IPS-18a (cell line): Measurements from ENCODE around the gene ZNF566.
A peak's percentile ranks its signal among the peaks of the same experiment; 100 is the strongest.
"Not testable (repeated sequence)": the region's sequence is repeated elsewhere in the genome, so short reads cannot be mapped to it uniquely, and the experiment has no call there.

Experiments
- H3K27ac ChIP-seq: one replicate; pipeline ENCODE4 v1.5.1; 2013; ENCODE audit warnings: low read length
- H3K27me3 ChIP-seq: one replicate; pipeline ENCODE4 v1.6.1; 2013; ENCODE audit warnings: mild to moderate bottlenecking, low read length; ENCODE audit not compliant: control insufficient read depth, insufficient read depth
- H3K36me3 ChIP-seq: one replicate; pipeline ENCODE4 v1.6.1; 2013; ENCODE audit warnings: low read depth, low read length; ENCODE audit not compliant: control insufficient read depth
- H3K4me1 ChIP-seq: one replicate; pipeline ENCODE4 v1.6.1; 2013; ENCODE audit warnings: low read depth, low read length; ENCODE audit not compliant: control insufficient read depth
- H3K4me3 ChIP-seq: one replicate; pipeline ENCODE4 v1.5.1; 2013; ENCODE audit warnings: low read length
- H3K9ac ChIP-seq: one replicate; pipeline ENCODE4 v1.6.1; 2013; ENCODE audit warnings: mild to moderate bottlenecking, low read length, moderate library complexity
- H3K9me3 ChIP-seq: one replicate; pipeline ENCODE4 v1.6.1; 2013; ENCODE audit warnings: low read depth, low read length; ENCODE audit not compliant: control insufficient read depth

Gene ZNF566

DNA sequence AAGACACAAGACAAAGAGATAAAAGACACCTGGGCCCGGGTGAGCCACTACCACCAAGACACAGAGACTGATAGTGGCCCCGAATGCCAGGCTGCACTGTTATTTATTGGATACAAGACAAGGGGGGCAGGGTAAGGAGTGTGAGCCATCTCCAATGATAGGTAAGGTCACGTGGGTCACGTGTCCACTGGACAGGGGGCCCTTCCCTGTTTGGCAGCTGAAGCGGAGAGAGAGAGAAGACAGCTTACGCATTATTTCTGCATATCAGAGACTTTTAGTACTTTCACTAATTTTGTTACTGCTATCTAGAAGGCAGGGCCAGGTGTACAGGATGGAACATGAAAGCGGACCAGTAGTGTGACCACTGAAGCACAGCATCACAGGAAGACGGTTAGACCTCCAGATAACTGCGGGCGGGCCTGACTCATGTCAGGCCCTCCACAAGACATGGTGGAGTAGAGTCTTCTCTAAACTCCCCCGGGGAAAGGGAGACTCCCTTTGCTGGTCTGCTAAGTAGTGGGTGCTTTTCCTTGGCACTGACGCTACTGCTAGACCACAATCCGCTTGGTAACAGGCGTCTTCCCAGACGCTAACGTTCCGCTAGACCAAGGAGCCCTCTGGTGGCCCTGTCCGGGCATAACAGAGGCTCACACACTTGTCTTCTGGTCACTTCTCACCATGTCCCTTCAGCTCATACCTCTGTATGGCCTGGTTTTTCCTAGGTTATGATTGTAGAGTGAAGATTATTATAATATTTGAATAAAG, 3.5 kb upstream of the ZNF566 start:
- not testable (repeated sequence) for H3K9ac ChIP-seq, H3K36me3 ChIP-seq, H3K4me1 ChIP-seq, H3K4me3 ChIP-seq, H3K9me3 ChIP-seq, H3K27me3 ChIP-seq, H3K27ac ChIP-seq

DNA sequence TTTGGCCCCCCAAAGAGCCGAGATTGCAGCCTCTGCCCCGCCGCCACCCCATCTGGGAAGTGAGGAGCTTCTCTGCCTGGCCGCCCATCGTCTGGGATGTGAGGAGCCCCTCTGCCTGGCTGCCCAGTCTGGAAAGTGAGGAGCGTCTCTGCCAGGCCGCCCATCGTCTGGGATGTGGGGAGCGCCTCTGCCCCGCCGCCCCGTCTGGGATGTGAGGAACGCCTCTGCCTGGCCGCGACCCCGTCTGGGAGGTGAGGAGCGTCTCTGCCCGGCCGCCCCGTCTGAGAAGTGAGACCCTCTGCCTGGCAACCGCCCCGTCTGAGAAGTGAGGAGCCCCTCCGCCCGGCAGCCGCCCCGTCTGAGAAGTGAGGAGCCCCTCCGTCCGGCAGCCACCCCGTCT, 1.5 kb upstream of the ZNF566 start:
- H3K4me1 ChIP-seq, H3K9ac ChIP-seq, H3K4me3 ChIP-seq, H3K9me3 ChIP-seq, H3K36me3 ChIP-seq, H3K27me3 ChIP-seq, H3K27ac ChIP-seq: not testable (repeated sequence)

DNA sequence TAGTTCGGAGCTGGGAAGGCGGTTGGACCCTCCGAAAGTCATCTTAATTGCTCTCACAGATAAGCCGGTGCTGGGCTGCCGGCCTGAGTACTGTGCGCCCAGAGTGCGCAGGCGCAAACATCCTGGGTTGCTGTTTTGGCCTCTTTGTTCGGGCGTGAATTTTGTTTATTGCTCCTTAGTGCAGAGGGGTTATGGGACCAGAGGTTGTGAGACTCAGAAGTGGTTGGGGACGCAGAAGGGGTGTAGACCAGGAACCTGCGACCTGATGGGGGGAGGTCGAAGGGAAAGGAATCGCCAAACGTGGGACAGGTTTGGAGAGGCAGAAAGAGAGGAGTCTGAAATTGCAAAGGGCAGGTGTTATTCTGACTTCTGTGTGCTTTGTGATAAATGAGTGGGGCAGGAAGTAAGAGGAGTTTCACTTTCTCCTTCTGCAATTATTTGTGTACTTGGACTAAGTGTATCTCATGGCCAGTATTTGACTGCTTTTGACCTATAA, 607 bp upstream of the ZNF566 start:
- peak overlapping the region; percentile 89 for H3K9ac ChIP-seq
- H3K4me1 ChIP-seq: no peaks in the 10 kb centered on the region
- H3K9me3 ChIP-seq: peaks cover 5% of the 10 kb centered on the region
- peak overlapping the region; percentile 89 for H3K27ac ChIP-seq
- no peaks in the 10 kb centered on the region for H3K36me3 ChIP-seq
- H3K27me3 ChIP-seq: no peaks in the 10 kb centered on the region
- H3K4me3 ChIP-seq: peak overlapping the region; percentile 96

DNA sequence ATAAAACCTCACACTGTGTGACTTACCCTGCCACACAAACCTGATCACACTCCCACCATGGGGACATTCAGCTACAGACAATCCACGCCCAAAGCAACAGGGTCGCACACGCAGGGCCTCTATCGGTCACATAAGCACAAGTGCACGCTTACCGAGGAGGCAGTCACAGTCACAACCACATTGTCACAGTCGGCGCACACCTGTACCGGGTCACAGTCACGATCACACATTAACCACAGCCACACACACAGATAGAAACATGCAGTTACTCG, 579 bp downstream of the ZNF566 start:
- Histone ChIP-seq H3K4me1 (no peaks in the 10 kb centered on the region), H3K27ac (peak overlapping the region; percentile 71), H3K4me3 (peak overlapping the region; percentile 96), H3K36me3 (no peaks in the 10 kb centered on the region), H3K9me3 (peaks cover 5% of the 10 kb centered on the region), H3K9ac (peak overlapping the region; percentile 89), H3K27me3 (no peaks in the 10 kb centered on the region)

DNA sequence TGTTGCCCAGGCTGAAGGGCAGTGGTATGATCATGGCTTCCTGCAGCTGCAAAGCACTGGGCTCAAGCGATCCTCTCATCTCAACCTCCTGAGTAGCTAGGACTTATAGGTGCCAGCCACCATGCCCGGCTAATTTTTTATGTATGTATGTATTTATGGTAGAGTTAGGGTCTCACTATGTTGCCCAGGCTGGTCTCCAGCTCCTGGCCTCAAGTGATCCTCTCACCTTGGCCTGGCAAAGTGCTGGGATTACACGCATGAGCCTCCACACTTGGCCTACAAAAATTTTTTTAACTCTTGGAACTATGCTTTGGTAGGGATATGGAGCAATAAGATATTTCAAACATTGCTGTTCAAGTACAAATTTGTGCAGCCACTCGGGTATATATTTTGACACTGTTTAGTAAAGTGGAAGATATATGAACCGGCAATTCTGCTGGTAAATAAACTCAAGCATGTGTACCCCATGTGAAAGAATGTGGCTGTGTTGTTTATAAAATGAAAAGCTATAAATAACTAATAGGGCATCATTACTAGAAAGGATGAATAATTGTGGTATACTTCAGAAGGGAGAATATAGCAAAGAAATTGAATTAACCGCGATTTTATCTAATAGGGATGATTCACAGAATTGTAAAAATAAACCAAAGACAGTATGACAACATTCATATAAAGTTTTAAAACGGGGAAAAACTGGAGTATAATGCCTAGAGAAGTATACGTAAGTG, 1.1 kb downstream of the ZNF566 start:
- H3K36me3 ChIP-seq: no peaks in the 10 kb centered on the region
- peak overlapping the region; percentile 89 for H3K9ac ChIP-seq
- H3K4me3 ChIP-seq: peak overlapping the region; percentile 96
- no peaks in the 10 kb centered on the region for H3K27me3 ChIP-seq
- peaks cover 5% of the 10 kb centered on the region for H3K9me3 ChIP-seq
- peak overlapping the region; percentile 71 for H3K27ac ChIP-seq
- no peaks in the 10 kb centered on the region for H3K4me1 ChIP-seq

DNA sequence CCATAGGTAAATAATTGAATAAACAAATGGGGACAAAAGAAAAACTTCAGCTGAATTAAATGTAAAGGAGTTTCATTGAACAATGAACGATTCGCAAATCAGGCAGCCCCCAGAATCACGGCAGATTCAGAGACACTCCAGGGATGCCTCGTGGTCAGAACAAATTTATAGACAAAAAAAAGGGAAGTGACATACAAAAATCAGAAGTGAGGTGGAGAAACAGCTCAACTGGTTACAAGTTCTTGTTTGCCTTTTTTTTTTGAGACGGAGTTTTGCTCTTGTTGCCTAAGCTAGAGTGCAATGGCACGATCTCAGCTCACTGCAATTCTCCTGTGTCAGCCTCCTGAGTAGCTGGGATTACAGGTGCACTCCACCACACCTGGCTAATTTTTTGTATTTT, 5.7 kb downstream of the ZNF566 start:
- H3K9ac ChIP-seq: no peak overlapping the region
- no peak overlapping the region for H3K4me3 ChIP-seq
- no peaks in the 10 kb centered on the region for H3K4me1 ChIP-seq
- H3K36me3 ChIP-seq: no peaks in the 10 kb centered on the region
- H3K9me3 ChIP-seq: no peaks in the 10 kb centered on the region
- H3K27ac ChIP-seq: no peak overlapping the region
- H3K27me3 ChIP-seq: no peaks in the 10 kb centered on the region

DNA sequence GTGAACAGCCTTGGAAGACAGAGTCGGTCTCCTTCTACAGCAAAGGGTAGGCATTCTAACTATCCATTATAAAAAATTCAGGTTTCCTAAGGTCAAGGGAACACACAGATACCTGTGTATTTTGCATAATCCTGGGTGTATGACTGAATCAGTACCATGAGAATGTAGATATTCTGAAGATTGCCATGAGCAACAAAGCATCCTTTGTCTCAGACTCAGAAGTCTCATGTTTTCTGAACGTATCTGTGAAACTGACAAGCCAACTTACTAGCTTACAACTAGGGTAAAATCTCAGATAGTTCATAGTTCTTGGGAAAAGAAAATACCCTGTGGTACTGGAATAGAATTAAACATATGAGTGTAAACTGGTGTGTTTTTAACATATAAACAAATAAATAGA, 6.5 kb downstream of the ZNF566 start:
- Histone ChIP-seq H3K4me3 (no peak overlapping the region), H3K27me3 (no peaks in the 10 kb centered on the region), H3K9ac (no peak overlapping the region), H3K36me3 (no peaks in the 10 kb centered on the region), H3K9me3 (no peaks in the 10 kb centered on the region), H3K4me1 (no peaks in the 10 kb centered on the region), H3K27ac (no peak overlapping the region)

DNA sequence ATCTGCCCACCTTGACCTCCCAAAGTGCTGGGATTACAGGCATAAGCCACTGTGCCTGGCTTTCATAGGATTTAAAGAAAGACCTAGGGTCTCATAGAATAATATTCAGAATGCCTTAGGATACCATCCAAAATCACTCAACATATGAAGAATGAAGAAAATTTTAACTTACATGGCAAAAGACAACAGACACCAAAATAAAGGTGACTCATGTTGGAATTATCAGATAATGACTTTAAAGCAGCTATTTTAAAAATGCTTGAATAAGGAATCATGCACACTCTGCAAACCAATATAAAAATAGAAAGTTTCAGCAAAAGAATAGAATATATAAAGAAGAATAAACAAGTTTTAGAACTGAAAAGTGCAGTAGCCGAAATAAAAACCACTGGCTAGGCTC, 29.3 kb downstream of the ZNF566 start:
- Histone ChIP-seq H3K27me3 (no peaks in the 10 kb centered on the region), H3K9me3 (no peaks in the 10 kb centered on the region), H3K27ac (no peak overlapping the region), H3K4me3 (no peak overlapping the region), H3K4me1 (no peaks in the 10 kb centered on the region), H3K9ac (no peak overlapping the region), H3K36me3 (peaks cover under 1% of the 10 kb centered on the region)

DNA sequence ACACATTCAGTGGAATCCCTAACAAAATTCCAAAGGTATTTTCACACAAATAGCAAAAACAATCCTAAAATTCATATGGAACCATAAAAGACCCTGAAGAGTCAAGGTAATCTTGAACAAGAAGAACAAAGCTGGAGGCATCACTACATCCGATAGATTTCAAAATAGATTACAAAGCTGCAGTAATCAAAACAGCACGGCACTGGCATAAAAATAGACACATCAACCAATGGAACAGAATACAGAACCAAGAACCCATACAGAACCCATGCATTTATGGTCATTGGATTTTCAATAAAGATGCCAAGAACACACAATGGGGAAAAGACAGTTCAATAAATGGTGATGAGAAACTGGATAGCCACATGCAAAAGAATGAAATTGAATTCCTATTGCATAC, 32.5 kb downstream of the ZNF566 start:
- Histone ChIP-seq H3K27ac (no peak overlapping the region), H3K4me3 (no peak overlapping the region), H3K36me3 (peaks cover 6% of the 10 kb centered on the region), H3K9ac (no peak overlapping the region), H3K4me1 (no peaks in the 10 kb centered on the region), H3K27me3 (no peaks in the 10 kb centered on the region), H3K9me3 (peaks cover 3% of the 10 kb centered on the region)

DNA sequence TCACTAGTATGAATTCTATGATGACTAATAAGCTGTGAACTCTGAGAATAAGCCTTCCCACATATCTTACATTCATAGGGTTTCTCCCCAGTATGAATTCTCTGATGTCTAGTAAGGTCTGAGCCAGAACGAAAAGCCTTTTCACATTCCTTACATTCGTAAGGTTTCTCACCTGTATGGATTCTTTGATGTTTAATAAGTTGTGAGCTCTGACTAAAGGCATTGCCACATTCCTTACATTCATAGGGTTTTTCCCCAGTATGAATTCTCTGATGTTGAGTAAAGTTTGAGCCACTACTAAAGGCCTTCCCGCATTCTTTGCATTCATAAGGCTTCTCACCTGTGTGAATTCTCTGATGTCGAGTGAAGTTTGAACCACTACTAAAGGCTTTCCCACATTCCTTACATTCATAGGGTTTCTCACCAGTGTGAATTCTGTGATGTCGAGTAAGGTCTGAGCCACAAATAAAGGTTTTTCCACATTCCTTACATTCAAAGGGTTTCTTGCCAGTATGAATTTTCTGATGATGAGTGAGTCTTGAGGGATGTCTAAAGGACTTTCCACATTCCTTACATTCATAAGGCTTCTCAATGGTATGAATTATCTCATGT, 40.2 kb downstream of the ZNF566 start:
- Histone ChIP-seq H3K4me1 (no peaks in the 10 kb centered on the region), H3K4me3 (no peak overlapping the region), H3K9ac (no peak overlapping the region), H3K36me3 (peaks cover 42% of the 10 kb centered on the region), H3K9me3 (peaks cover 51% of the 10 kb centered on the region), H3K27me3 (no peaks in the 10 kb centered on the region), H3K27ac (no peak overlapping the region)

DNA sequence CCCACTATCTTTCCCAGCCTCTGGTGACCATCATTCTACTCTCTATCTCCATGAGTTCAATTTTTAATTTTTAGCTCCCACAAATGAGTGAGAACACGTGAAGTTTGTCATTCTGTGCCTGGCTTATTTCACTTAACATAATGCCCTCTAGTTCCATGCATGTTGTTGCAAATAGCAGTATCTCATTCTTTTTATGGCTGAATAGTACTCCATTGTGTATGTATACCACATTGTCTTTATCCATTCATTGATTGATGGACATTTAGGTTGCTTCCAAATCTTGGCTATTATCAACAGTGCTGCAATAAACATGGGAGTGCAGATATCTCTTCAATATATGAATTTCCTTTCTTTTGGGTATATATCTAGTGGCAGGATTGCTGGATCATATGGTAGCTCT, 48.0 kb downstream of the ZNF566 start:
- no peak overlapping the region for H3K27ac ChIP-seq
- no peaks in the 10 kb centered on the region for H3K4me1 ChIP-seq
- H3K9me3 ChIP-seq: peaks cover 9% of the 10 kb centered on the region
- no peak overlapping the region for H3K4me3 ChIP-seq
- H3K27me3 ChIP-seq: no peaks in the 10 kb centered on the region
- no peak overlapping the region for H3K9ac ChIP-seq
- H3K36me3 ChIP-seq: no peaks in the 10 kb centered on the region

DNA sequence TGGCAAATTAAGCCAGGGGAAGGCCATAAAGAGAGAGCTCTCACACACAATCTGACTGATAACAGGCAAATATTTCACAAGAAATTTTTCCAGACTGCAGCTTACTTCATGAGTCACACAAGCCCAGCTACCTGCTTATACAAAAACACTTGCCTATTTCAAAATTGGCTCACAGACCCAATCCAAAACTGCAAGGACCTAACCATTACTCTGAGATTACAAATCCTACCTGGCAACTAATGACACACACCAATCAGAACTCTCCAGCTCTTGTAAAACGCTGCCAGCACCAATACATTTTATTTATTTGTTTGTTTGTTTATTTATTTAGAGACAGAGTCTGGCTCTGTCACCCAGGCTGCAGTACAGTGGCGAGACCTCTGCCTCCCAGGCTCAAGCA, 52.8 kb downstream of the ZNF566 start:
- Histone ChIP-seq H3K9me3 (peaks cover 2% of the 10 kb centered on the region), H3K27ac (no peak overlapping the region), H3K4me3 (no peak overlapping the region), H3K9ac (no peak overlapping the region), H3K36me3 (no peaks in the 10 kb centered on the region), H3K27me3 (no peaks in the 10 kb centered on the region), H3K4me1 (no peaks in the 10 kb centered on the region)
